Prostate gland (tissue), 2 donors: ENCODE results near the gene C1S. TPM values are rescaled to one million over a fixed set of nuclear protein-coding genes. Genes with fewer than 3 reads are reported as not detected.

ENCODE experiments used
- DNase-seq: peaks from one replicate; pipeline ENCODE4 v3.0.0-alpha.2; 2019; ENCODE audit warnings: low spot score
- H3K27ac ChIP-seq, 2 donors: fragments of 200-600 bp; sonication (generic); 2 replicates each; pipeline ENCODE4 v1.5.1; 2017 to 2019
- H3K27me3 ChIP-seq: fragments of 200-600 bp; sonication (generic); replicated peaks from 2 replicates; pipeline ENCODE4 v1.5.1; 2019; ENCODE audit not compliant: insufficient read depth
- H3K36me3 ChIP-seq, 2 donors: fragments of 200-600 bp; sonication (generic); 1 replicate in 1 of 2; 2 replicates in 1 of 2; pipeline versions ENCODE4 v1.5.1 to v1.8.1; 2017 to 2019
- H3K4me1 ChIP-seq: fragments of 200-600 bp; sonication (generic); replicated peaks from 2 replicates; pipeline ENCODE4 v1.5.1; 2019
- H3K4me3 ChIP-seq, 2 donors: fragments of 200-600 bp; sonication (generic); 2 replicates each; pipeline ENCODE4 v1.5.1; 2017 to 2019
- H3K9me3 ChIP-seq: fragments of 200-600 bp; sonication (generic); 2 replicates; pipeline ENCODE4 v1.5.1; 2017
- CTCF ChIP-seq, 4 experiments: fragments of 200-600 bp in 2 of 4; fragments of 450-650 bp in 2 of 4; sonication (generic) in 2 of 4; IDR thresholded peaks; 1 replicate in 3 of 4; 2 replicates in 1 of 4; pipeline ENCODE4 v1.5.1; 2016 to 2019; ENCODE audit warnings: antibody characterized with exemption in 4 of 4, mild to moderate bottlenecking in 2 of 4, moderate library complexity in 2 of 4
- POLR2A ChIP-seq: fragments of 450-650 bp; IDR thresholded peaks from one replicate; pipeline ENCODE4 v1.6.1; 2016; ENCODE audit warnings: antibody characterized with exemption, mild to moderate bottlenecking
- POLR2AphosphoS5 ChIP-seq: sonication (generic); formaldehyde crosslinking; IDR thresholded peaks from one replicate; pipeline ENCODE4 v1.6.1; 2017; ENCODE audit warnings: antibody characterized with exemption
- WGBS: methylation state at CpG from one replicate; pipeline ENCODE4 v1.1.5; 2018; 5-methylcytosine and 5-hydroxymethylcytosine counted together
- intact Hi-C: fragments of 100-400 bp; cut with DNase I; formaldehyde crosslinking; loops from one replicate; pipeline ENCODE4 v1.14.2; 2022
- total RNA-seq, 2 donors: library from RNA; depleted of rRNA; stranded (reverse); fragments of >200 nt; gene quantifications; one replicate each; pipeline ENCODE4 v1.1.0, GENCODE V29; 2016

The C1S gene
- total RNA-seq, 2 donors from 2014 or later: 52.7 to 176 TPM

DNA sequence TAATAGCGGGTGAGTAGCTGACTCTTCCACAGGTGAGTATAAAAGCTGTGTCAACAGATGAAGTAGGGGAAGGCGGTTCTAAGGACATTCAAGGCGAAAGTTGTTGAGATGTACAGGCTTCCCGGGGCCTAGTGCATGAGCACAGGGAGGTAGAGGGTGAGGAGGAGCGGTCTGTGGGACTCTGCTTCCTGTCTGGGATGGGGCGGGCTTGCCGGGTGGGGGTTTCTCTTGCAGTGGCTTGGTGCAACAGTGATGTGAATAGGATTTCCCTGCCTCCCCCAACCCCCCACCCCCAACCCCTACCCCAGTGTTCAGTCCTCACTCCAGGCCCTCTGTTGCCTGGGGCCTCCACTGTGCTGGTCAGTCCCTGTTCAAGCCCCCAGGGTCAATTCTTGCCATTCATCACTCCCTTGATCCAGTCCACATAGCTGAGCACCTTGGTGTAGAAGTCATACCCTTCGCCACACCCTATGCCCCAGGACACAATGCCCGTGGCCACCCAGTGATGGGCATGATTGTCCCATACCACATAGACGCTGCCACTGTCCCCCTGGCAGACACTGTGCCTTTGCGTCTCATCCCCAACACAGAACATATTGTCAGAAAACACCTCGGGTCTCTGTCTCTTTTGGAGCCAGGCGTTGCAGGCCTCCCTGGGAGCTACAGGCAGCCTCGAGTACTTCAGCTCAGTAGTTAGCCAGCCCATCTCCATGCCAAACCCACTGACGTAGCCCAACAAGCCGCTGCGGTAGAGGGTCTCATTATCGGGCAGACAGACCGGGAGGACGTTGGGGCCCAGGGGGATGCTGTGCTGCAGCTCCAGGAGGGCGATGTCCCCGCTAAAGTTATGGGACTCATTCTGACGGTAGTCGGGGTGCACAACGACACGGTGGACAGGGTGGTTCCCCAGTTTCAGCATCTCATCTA, 35.8 kb downstream of the C1S start:
- WGBS: 82% methylated on average over 26 of the region's 26 CpGs
- H3K36me3 ChIP-seq: no peaks in the 10 kb centered on the region
- TF ChIP-seq CTCF (IDR thresholded peaks at IDR 0.05): no peak
- TF ChIP-seq POLR2AphosphoS5: no peak
- no peak for TF ChIP-seq POLR2A

DNA sequence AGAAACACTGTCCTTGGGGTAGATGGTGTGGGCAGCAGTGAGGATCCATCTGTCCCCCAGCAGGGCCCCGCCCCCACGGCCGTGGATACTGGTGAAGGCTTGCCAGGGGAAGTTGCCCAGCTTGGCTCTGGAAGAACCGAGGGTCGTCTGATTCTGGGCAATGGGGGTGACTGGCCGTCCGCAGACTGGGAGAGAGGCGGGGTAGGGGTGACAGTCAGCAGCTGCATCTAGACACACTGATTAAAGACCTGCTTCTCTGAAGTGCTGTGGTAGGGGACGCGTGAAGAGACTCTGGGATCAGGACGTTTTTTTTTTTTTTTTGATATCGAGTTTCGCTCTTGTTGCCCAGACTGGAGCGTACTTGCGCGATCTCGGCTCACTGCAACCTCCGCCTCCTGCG, 36.5 kb downstream of the C1S start:
- TF ChIP-seq CTCF (IDR thresholded peaks at IDR 0.05) (no peak), POLR2A (no peak), POLR2AphosphoS5 (no peak)
- Histone ChIP-seq H3K36me3 (no peaks in the 10 kb centered on the region), H3K27me3 (no peaks in the 10 kb centered on the region), H3K9me3 (no peaks in the 10 kb centered on the region), H3K27ac (no peak overlapping the region), H3K4me3 (no peak overlapping the region), H3K4me1 (no peaks in the 10 kb centered on the region)
- intact Hi-C loops: no loop called here
- DNase-seq: no peak
- 72% methylated on average over 19 of the region's 19 CpGs for WGBS

More for the DNA sequence above, 35.8 kb downstream of the C1S start:
- Histone ChIP-seq H3K27me3 (no peaks in the 10 kb centered on the region), H3K4me3 (no peak overlapping the region), H3K27ac (no peak overlapping the region), H3K4me1 (no peaks in the 10 kb centered on the region), H3K9me3 (no peaks in the 10 kb centered on the region)
- intact Hi-C loops: no loop called here
- no peak for DNase-seq

GRCh38 chr12:7099290-7099996, 38.9 kb downstream of the C1S start:
- Histone ChIP-seq H3K9me3 (no peaks in the 10 kb centered on the region), H3K4me1 (no peaks in the 10 kb centered on the region), H3K27me3 (no peaks in the 10 kb centered on the region), H3K27ac (no peak overlapping the region), H3K36me3 (no peaks in the 10 kb centered on the region), H3K4me3 (no peak overlapping the region)
- TF ChIP-seq CTCF (IDR thresholded peaks at IDR 0.05): no peak
- TF ChIP-seq POLR2AphosphoS5: no peak
- no peak for TF ChIP-seq POLR2A
- no peak for DNase-seq
- intact Hi-C loops: no loop called here
- 88% methylated on average over 9 of the region's 9 CpGs for WGBS

GRCh38 chr12:7100239-7100638, 39.7 kb downstream of the C1S start:
- DNase-seq: no peak
- 70% methylated on average over 4 of the region's 4 CpGs for WGBS
- Histone ChIP-seq H3K36me3 (no peaks in the 10 kb centered on the region), H3K9me3 (no peaks in the 10 kb centered on the region), H3K4me1 (no peaks in the 10 kb centered on the region), H3K4me3 (no peak overlapping the region), H3K27me3 (no peaks in the 10 kb centered on the region), H3K27ac (no peak overlapping the region)
- TF ChIP-seq CTCF (IDR thresholded peaks at IDR 0.05) (no peak), POLR2AphosphoS5 (no peak), POLR2A (no peak)
- intact Hi-C loops: no loop called here
